ENCODE data around the gene SMPD4.
"Not testable (repeated sequence)": the region's sequence is repeated elsewhere in the genome, so short reads cannot be mapped to it uniquely, and the experiment has no call there.

- TF ChIP-seq POLR2A (IDR thresholded peaks at IDR 0.05; ENCODE audit: low read depth, low read length); CTCF (IDR thresholded peaks at IDR 0.05; ENCODE audit: extremely low read depth in 1 of 2, insufficient read depth in 1 of 2, low read depth in 1 of 2, low read length in 2 of 2): not testable (repeated sequence)
Observed at GRCh38 chr2:130219147-130219546, 37.7 kb upstream of the SMPD4 start.
